B cell (primary cell): ENCODE measurements around the gene CCR5. TPM values are rescaled to one million over a fixed set of nuclear protein-coding genes. Genes with fewer than 3 reads are reported as not detected.

Experiments used
- ATAC-seq: fragments of 200-7000 bp; cut with Tn5 transposase; one replicate; pipeline ENCODE4 v1.10.0; 2021; ENCODE audit warnings: low read depth, mild to moderate bottlenecking, moderate number of reproducible peaks, moderate library complexity
- CTCF ChIA-PET: fragments of 350-600 bp; sonication (Branson Sonifier 250); formaldehyde crosslinking; loops from one replicate; lab custom pipeline; 2021; ENCODE audit warnings: antibody characterized with exemption, inconsistent platforms; lab: Charles Lee
- POLR2A ChIA-PET: fragments of 350-600 bp; sonication (Branson Sonifier 250); formaldehyde crosslinking; loops from one replicate; lab custom pipeline; 2021; ENCODE audit warnings: antibody characterized with exemption; lab: Charles Lee
- DNase-seq: peaks from one replicate; pipeline ENCODE4 v3.0.0; 2013
- H2AFZ ChIP-seq: 2 replicates; pipeline ENCODE4 v1.6.1; 2012; ENCODE audit warnings: mild to moderate bottlenecking, low read depth, low read length; ENCODE audit not compliant: insufficient read depth, poor library complexity, severe bottlenecking
- H3K27ac ChIP-seq, 2 donors: 1 replicate in 1 of 2; 2 replicates in 1 of 2; pipeline ENCODE4 v1.5.1; 2012 to 2013; ENCODE audit warnings: low read length in 2 of 2, mild to moderate bottlenecking in 2 of 2, moderate library complexity in 1 of 2
- H3K27me3 ChIP-seq, 4 experiments: fragments of 200-600 bp in 1 of 4; sonication (generic) in 1 of 4; replicated peaks in 1 of 4; 1 replicate in 2 of 4; 2 replicates in 2 of 4; pipeline versions ENCODE4 v1.6.1 to v1.7.0; 2013 to 2016; ENCODE audit warnings: low read length in 3 of 4, mild to moderate bottlenecking in 2 of 4, mixed read lengths in 1 of 4, moderate library complexity in 1 of 4; ENCODE audit not compliant: insufficient read depth in 4 of 4, control insufficient read depth in 3 of 4; ENCODE audit errors: control extremely low read depth in 1 of 4
- H3K36me3 ChIP-seq, 2 experiments: replicated peaks in 1 of 2; 1 replicate in 1 of 2; 2 replicates in 1 of 2; pipeline versions ENCODE4 v1.6.1 to v1.7.1; 2013; ENCODE audit warnings: low read length in 1 of 2; ENCODE audit not compliant: insufficient read depth in 2 of 2, control insufficient read depth in 1 of 2; ENCODE audit errors: control extremely low read depth in 1 of 2, extremely low read depth in 1 of 2
- H3K4me1 ChIP-seq, 2 donors: fragments of 200-600 bp in 1 of 2; sonication (generic) in 1 of 2; 1 replicate in 1 of 2; 2 replicates in 1 of 2; pipeline versions ENCODE4 v1.5.1 to v1.6.1; 2013 to 2017; ENCODE audit warnings: low read length in 2 of 2; ENCODE audit not compliant: control insufficient read depth in 2 of 2, insufficient read depth in 2 of 2
- H3K4me2 ChIP-seq: replicated peaks from 2 replicates; pipeline ENCODE3; 2012; ENCODE audit warnings: mild to moderate bottlenecking, low read depth, low read length; ENCODE audit not compliant: poor library complexity, severe bottlenecking
- H3K4me3 ChIP-seq, 5 experiments: fragments of 200-600 bp in 1 of 5; sonication (generic) in 1 of 5; 1 replicate in 3 of 5; 2 replicates in 2 of 5; pipeline versions ENCODE4 v1.5.1 to v1.7.0; 2011 to 2016; ENCODE audit warnings: low read length in 4 of 5, mild to moderate bottlenecking in 4 of 5, low read depth in 2 of 5, control low read depth in 1 of 5, moderate library complexity in 1 of 5; ENCODE audit not compliant: insufficient read depth in 1 of 5; ENCODE audit errors: control extremely low read depth in 1 of 5, extremely low read depth in 1 of 5
- H3K79me2 ChIP-seq: fragments of 200-600 bp; sonication (generic); one replicate; pipeline ENCODE4 v1.6.0; 2016; ENCODE audit warnings: low read length; ENCODE audit not compliant: control insufficient read depth, insufficient read depth
- H3K9ac ChIP-seq: fragments of 200-600 bp; sonication (generic); 2 replicates; pipeline ENCODE4 v1.6.1; 2017; ENCODE audit warnings: mild to moderate bottlenecking, low read length, moderate library complexity
- H3K9me3 ChIP-seq, 3 donors: one replicate each; pipeline versions ENCODE4 v1.6.1 to v1.7.1; 2013; ENCODE audit warnings: low read length in 2 of 3; ENCODE audit not compliant: control insufficient read depth in 2 of 3, insufficient read depth in 1 of 3; ENCODE audit errors: control extremely low read depth in 1 of 3
- H4K20me1 ChIP-seq: 2 replicates; pipeline ENCODE4 v1.6.0; 2012; ENCODE audit warnings: mild to moderate bottlenecking, low read length; ENCODE audit not compliant: insufficient read depth, control insufficient read depth, poor library complexity, severe bottlenecking
- H3K27ac Mint-ChIP-seq: one replicate; pipeline ENCODE4 v1.8.0; 2021; ENCODE audit warnings: mixed read lengths
- H3K27me3 Mint-ChIP-seq: one replicate; pipeline ENCODE4 v1.8.0; 2021; ENCODE audit warnings: mixed read lengths
- H3K4me1 Mint-ChIP-seq: one replicate; pipeline ENCODE4 v1.8.0; 2021; ENCODE audit warnings: mixed read lengths
- H3K4me3 Mint-ChIP-seq: one replicate; pipeline ENCODE4 v1.8.0; 2021; ENCODE audit warnings: mixed read lengths
- H3K9me3 Mint-ChIP-seq: one replicate; pipeline ENCODE4 v1.8.0; 2022; ENCODE audit warnings: mixed read lengths; ENCODE audit not compliant: insufficient read depth
- CTCF ChIP-seq: fragments of 200-600 bp; IDR thresholded peaks from one replicate; pipeline ENCODE4 v1.8.0; 2022; ENCODE audit warnings: antibody characterized with exemption, mild to moderate bottlenecking
- EZH2 ChIP-seq: IDR thresholded peaks from 2 replicates; pipeline ENCODE4 v1.6.1; 2012; ENCODE audit warnings: borderline replicate concordance, low read depth, mild to moderate bottlenecking, moderate library complexity, low read length; ENCODE audit not compliant: insufficient read depth, poor library complexity, severe bottlenecking
- WGBS: methylation state at CpG from one replicate; pipeline ENCODE4 v1.1.5; 2013; ENCODE audit warnings: missing lambda C conversion rate; ENCODE audit not compliant: insufficient coverage; 5-methylcytosine and 5-hydroxymethylcytosine counted together
- intact Hi-C: fragments of 100-400 bp; cut with micrococcal nuclease; formaldehyde crosslinking; loops from one replicate; pipeline ENCODE4 v1.10.0; 2022
- polyA plus RNA-seq: library from polyadenylated mRNA; depleted of rRNA; stranded (reverse); fragments of >200 nt; gene quantifications from 2 replicates; pipeline ENCODE4 v1.2.3, GENCODE V29; 2012
- total RNA-seq, 2 donors: library from RNA; stranded (reverse); fragments of 120-200 nt in 1 of 2; gene quantifications; 1 replicate in 1 of 2; 2 replicates in 1 of 2; pipeline versions ENCODE4 v1.2.3 to v1.2.4, GENCODE V29; 2013 to 2022

CCR5 gene
- total and polyA plus RNA-seq, 2 donors (not counting 1 experiment from before 2014, with no cell fraction given): 0.15 to 0.21 TPM

- Mint-ChIP-seq H3K9me3 (no peaks in the 10 kb centered on the region), H3K4me3 (peak within 1 kb of the TSS; percentile 65), H3K4me1 (peaks cover 75% of the 10 kb centered on the region), H3K27ac (peak within 1 kb of the TSS; percentile 18), H3K27me3 (no peaks in the 10 kb centered on the region)
- ATAC-seq (peak; percentile 19), DNase-seq (no peak)
- no peak within 1 kb of the TSS for H2AFZ ChIP-seq
- intact Hi-C loops: loop anchor here (2.0 kb wide), 1 partner anchor 17 kb away; the partner anchor contains the start of gene CCR5
- no peaks in the 10 kb centered on the region for H3K79me2 ChIP-seq
- H3K4me3 ChIP-seq: peak within 1 kb of the TSS in 4 of 5 experiments; percentile 4 to 22 (median 8)
- no peaks in the 10 kb centered on the region for H3K36me3 ChIP-seq
- H3K27me3 ChIP-seq: no peaks in the 10 kb centered on the region
- TF ChIP-seq CTCF (no peak), EZH2 (no peak)
- H3K9me3 ChIP-seq: no peaks in the 10 kb centered on the region
- ChIA-PET CTCF (interaction anchor here (0.9 to 2.0 kb wide), 4 partner anchors 10 to 261 kb away, joined by 3 to 5 read pairs (median 4); no protein-coding TSS in a partner anchor), POLR2A (interaction anchor here (0.7 kb wide), 1 partner anchor 191 kb away, joined by 3 read pairs; no protein-coding TSS in a partner anchor)
- H3K27ac ChIP-seq: no peak within 1 kb of the TSS
- peak within 1 kb of the TSS; percentile 24 for H3K9ac ChIP-seq
- 73% methylated on average over 4 of the region's 7 CpGs for WGBS
- H3K4me2 ChIP-seq: peak within 1 kb of the TSS; percentile 44
- H4K20me1 ChIP-seq: no peaks in the 10 kb centered on the region
- H3K4me1 ChIP-seq: peaks cover 48 to 60% of the 10 kb centered on the region in 2 donors
Observed at GRCh38 chr3:46353647-46354410, 16.9 kb upstream of the CCR5 start, which contains the start of gene CCR2. CCR2 (plus strand) TSS chr3:46354111; CDS start chr3:46357528, 3,417 bp downstream.

- no peaks in the 10 kb centered on the region for H3K9me3 ChIP-seq
- H4K20me1 ChIP-seq: no peaks in the 10 kb centered on the region
- H3K4me1 ChIP-seq: peaks cover 42 to 55% of the 10 kb centered on the region in 2 donors
- H3K36me3 ChIP-seq: no peaks in the 10 kb centered on the region
- no peak overlapping the region for H3K27ac ChIP-seq
- ChIA-PET CTCF (interaction anchor here (0.9 to 2.0 kb wide), 4 partner anchors 10 to 134 kb away, joined by 3 to 5 read pairs (median 4); no protein-coding TSS in a partner anchor), POLR2A (no interaction called here)
- Mint-ChIP-seq H3K27me3 (no peaks in the 10 kb centered on the region), H3K4me1 (peaks cover 73% of the 10 kb centered on the region), H3K9me3 (no peaks in the 10 kb centered on the region), H3K27ac (no peak overlapping the region), H3K4me3 (peak overlapping the region; percentile 65)
- no peaks in the 10 kb centered on the region for H3K27me3 ChIP-seq
- intact Hi-C loops: no loop called here
- H3K9ac ChIP-seq: no peak overlapping the region
- TF ChIP-seq CTCF: no peak
- no peak for TF ChIP-seq EZH2
- DNase-seq (no peak), ATAC-seq (no peak)
- 71% methylated on average over 1 of the region's 1 CpG for WGBS
- H2AFZ ChIP-seq: no peak overlapping the region
- H3K79me2 ChIP-seq: no peaks in the 10 kb centered on the region
- peak overlapping the region; percentile 44 for H3K4me2 ChIP-seq
- no peak overlapping the region for H3K4me3 ChIP-seq
Observed at GRCh38 chr3:46354478-46354877, 16.3 kb upstream of the CCR5 start.
